Measurements from ENCODE around the gene PCNX3.
"Not testable (repeated sequence)": the region's sequence is repeated elsewhere in the genome, so short reads cannot be mapped to it uniquely, and the experiment has no call there.

- TF ChIP-seq, protein P1, sequence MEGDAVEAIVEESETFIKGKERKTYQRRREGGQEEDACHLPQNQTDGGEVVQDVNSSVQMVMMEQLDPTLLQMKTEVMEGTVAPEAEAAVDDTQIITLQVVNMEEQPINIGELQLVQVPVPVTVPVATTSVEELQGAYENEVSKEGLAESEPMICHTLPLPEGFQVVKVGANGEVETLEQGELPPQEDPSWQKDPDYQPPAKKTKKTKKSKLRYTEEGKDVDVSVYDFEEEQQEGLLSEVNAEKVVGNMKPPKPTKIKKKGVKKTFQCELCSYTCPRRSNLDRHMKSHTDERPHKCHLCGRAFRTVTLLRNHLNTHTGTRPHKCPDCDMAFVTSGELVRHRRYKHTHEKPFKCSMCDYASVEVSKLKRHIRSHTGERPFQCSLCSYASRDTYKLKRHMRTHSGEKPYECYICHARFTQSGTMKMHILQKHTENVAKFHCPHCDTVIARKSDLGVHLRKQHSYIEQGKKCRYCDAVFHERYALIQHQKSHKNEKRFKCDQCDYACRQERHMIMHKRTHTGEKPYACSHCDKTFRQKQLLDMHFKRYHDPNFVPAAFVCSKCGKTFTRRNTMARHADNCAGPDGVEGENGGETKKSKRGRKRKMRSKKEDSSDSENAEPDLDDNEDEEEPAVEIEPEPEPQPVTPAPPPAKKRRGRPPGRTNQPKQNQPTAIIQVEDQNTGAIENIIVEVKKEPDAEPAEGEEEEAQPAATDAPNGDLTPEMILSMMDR (IDR thresholded peaks at IDR 0.05; ENCODE audit: poor library complexity, severe bottlenecking), result not testable (repeated sequence)
- TF ChIP-seq TAF1 (IDR thresholded peaks at IDR 0.05; ENCODE audit: low read depth); RAD21 (conservative IDR thresholded peaks at IDR 0.05); MXI1 (conservative IDR thresholded peaks at IDR 0.05; ENCODE audit: poor library complexity, severe bottlenecking); EZH2 (IDR thresholded peaks at IDR 0.05; ENCODE audit: borderline replicate concordance, insufficient read depth, low read length, poor library complexity, severe bottlenecking); SMC3 (conservative IDR thresholded peaks at IDR 0.05; ENCODE audit: poor library complexity); REST (IDR thresholded peaks at IDR 0.05; ENCODE audit: borderline replicate concordance); POLR2AphosphoS5 (IDR thresholded peaks at IDR 0.05); EP300 (conservative IDR thresholded peaks at IDR 0.05; ENCODE audit: poor library complexity, severe bottlenecking): not testable (repeated sequence)
These were observed 67.9 kb downstream of the PCNX3 start for GRCh38 chr11:65683480-65683879.
